HG03097 (cell line): ENCODE measurements around the gene ARHGAP31.
A peak's percentile ranks its signal among the peaks of the same experiment; 100 is the strongest.

Source experiments
- ATAC-seq: cut with Tn5 transposase; IDR thresholded peaks from one replicate; pipeline ENCODE4 v1.9.1; 2021; ENCODE audit not compliant: unreplicated experiment, low FRiP score

ARHGAP31 gene

GRCh38 chr3:119375510-119375909 lies 81.3 kb downstream of the ARHGAP31 start:
- no peak for ATAC-seq

DNA sequence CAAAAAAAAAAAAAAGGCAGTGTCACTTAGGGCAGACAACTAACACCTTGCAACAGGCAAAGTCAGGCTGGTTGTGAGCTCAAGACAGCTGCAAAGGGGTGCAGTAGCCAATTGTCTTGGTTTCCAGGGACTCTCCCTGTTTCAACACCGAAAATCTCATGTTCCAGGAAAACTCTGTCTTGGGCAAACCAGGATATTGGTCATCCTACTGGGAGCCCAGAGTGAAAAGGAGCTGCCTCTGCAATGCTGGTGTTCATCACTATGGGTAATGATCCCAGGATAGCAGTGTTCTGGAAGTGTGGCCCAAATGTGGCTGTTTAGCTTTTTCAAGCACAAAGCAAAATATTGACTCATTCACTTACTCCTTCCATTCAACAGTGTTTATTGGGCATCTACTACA lies 82.6 kb downstream of the ARHGAP31 start:
- no peak for ATAC-seq

- no peak for ATAC-seq
Observed at GRCh38 chr3:119378259-119378803, 84.1 kb downstream of the ARHGAP31 start.

GRCh38 chr3:119380697-119381096 lies 86.5 kb downstream of the ARHGAP31 start:
- ATAC-seq: no peak

- ATAC-seq: no peak
Observed at GRCh38 chr3:119382134-119382533, 88.0 kb downstream of the ARHGAP31 start.

DNA sequence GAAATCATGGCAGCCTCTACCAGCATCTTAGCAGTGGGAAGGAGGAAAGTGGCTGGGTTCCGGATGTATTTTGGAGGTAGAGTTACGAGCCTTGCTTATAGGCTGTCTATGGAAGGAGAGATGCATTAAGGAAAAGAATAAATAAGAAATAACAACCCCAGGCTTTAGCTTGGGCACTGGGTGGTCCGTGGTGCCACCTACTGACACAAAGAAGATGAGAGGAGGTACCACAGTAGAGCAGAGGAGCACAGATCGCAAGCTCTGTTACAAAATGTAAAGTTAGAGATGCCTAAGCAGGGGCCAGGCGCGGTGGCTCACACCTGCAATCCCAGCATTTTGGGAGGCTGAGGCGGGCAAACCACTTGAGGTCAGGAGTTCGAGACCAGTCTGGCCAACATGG lies 94.4 kb downstream of the ARHGAP31 start:
- ATAC-seq: no peak

DNA sequence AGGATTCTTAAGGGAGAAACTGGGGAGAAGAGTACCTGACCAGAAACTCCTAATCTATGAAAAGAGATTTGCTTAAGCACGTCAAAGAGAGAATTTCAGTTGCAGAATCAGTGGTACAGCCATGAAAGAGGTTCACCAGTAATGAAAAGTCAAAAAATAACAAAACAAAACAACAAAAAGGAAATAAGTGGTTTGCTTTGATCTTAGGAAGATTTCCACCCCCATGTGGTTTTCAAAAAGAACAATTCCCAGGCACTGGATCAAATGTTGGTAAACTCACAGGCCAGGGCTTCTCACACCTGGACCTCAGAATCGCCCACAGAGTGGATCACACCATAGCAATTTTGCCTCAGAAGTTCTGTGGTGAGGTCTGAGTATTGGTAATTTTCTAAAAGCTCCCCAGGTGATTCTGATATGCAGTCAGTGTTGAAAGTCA lies 101.8 kb downstream of the ARHGAP31 start:
- peak; percentile 67 for ATAC-seq

DNA sequence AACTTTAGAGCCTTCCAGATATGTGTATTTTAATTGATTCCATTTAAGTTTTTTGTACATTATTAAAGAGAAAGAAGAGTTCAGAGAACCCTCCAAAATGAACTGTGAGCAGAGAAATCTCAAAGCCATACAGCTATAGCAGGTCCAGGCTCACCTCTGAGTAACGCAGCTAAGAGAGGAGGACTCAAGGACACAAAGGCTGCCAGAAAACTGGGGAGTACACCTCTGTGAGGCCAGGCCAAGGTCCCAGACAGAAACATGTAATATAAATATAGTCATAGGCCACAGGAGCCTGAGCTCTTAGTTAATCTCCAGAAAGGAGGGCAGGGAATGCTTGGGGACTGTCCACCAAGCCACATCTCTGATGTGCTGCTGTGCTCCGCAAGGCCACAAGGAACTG lies 102.7 kb downstream of the ARHGAP31 start:
- no peak for ATAC-seq

DNA sequence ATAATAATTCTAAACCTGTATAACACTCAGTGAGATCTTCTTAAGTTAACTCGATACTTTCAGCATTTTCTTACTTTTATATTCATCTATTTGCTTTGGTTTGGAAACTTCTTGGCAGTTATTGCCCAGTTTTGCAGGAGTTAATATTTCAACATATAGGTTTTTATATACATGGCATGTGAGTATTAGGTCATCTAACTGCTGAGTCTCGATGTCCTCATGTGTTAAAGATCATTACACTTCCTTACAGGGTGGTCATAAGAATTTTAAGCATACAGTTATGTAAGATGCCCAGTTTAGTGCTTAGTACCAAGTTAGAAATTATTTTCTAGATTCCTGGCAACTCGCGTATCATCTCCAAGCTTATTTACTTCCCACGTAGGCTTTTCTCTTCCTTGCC lies 106.3 kb downstream of the ARHGAP31 start:
- ATAC-seq: no peak

DNA sequence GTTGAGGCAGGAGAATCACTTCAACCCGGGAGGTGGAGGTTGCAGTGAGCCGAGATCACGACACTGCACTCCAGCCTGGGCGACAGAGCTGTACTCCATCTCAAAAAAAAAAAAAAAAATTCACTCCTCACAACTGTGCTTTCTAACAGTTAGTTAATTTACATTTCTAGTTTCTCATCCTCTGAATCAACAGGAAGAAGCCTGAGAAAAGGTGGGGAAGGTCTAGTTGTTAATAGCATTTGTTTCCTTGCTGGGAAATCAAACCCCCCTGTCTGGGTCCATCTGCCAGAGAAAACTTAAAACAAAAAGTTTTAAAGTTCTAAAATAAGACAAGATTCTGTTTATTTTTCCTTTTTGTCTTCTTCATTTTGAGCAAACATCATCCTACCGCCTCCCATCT lies 106.9 kb downstream of the ARHGAP31 start:
- no peak for ATAC-seq

DNA sequence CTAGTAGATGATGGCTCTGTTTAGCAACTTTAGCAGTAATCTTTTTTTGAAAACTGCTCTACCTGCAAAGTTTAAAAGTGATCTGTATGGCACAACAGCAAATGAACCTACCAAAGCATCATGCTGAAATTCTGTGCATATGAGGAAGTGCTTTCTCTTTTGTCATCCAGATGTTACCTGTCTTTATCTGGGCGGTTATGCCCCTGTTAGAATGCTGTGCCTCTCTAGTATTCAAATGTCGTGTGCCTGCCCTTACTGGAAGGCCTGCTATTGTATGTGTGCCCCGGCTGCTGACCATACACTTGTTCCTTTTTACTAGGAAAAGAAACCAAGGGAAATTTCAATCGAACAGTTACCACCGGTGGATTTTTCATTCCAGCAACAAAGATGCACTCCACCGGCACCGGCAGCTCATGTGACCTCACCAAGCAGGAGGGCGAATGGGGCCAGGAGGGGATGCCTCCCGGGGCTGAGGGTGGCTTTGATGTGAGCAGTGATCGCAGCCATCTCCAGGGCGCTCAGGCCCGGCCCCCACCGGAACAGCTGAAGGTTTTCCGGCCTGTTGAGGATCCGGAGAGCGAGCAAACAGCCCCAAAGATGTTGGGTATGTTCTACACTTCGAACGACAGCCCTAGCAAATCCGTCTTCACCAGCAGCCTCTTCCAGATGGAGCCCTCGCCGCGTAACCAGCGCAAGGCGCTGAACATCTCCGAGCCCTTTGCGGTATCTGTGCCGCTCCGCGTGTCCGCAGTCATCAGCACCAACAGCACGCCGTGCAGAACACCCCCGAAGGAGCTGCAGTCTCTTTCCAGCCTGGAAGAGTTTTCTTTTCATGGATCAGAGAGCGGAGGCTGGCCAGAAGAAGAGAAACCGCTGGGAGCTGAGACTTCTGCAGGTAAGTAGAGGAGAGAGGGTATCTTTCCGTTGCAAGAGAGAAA lies 107.6 kb downstream of the ARHGAP31 start:
- ATAC-seq: no peak

GRCh38 chr3:119402791-119403190 lies 108.6 kb downstream of the ARHGAP31 start:
- no peak for ATAC-seq

DNA sequence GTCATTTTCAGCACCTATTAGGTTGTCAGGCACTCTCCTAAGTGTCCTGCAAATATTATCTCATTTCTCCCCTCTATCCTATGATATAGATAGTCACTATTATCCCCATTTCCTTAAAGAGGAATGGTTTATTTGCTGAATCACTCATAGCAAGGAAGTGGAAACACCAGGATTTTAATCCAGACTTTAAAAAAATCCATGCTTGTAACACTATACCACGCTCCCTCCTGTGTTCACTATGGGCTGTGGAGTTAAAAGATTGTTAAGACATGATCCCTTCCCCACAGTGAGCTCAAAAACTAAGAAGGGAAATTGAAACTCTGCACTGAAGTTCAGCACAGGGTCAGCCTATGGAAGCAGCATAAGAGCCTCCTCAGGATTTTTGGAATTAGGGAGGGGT lies 109.0 kb downstream of the ARHGAP31 start:
- ATAC-seq: no peak

- no peak for ATAC-seq
Observed at GRCh38 chr3:119405315-119405714, 111.1 kb downstream of the ARHGAP31 start.

GRCh38 chr3:119408243-119408950 lies 114.2 kb downstream of the ARHGAP31 start:
- no peak for ATAC-seq

DNA sequence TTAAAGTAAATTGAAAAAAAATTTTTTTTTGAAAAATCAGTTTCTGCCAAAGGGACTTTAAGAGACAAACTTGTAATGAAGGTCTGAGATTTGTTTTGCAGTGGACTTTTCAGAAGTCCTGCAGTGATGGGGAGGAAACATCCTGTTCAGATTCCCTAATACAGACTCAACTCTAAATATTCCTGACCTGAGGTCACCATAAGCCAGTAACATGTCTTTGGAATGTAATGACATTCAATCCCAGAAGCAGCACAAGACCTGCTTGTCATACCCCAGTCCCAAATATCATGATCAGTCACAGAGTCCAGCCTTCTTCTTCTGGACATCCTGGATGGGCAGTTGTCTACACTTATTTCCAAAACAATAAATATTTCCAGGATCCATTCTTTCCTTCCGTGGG lies 115.7 kb downstream of the ARHGAP31 start:
- no peak for ATAC-seq

DNA sequence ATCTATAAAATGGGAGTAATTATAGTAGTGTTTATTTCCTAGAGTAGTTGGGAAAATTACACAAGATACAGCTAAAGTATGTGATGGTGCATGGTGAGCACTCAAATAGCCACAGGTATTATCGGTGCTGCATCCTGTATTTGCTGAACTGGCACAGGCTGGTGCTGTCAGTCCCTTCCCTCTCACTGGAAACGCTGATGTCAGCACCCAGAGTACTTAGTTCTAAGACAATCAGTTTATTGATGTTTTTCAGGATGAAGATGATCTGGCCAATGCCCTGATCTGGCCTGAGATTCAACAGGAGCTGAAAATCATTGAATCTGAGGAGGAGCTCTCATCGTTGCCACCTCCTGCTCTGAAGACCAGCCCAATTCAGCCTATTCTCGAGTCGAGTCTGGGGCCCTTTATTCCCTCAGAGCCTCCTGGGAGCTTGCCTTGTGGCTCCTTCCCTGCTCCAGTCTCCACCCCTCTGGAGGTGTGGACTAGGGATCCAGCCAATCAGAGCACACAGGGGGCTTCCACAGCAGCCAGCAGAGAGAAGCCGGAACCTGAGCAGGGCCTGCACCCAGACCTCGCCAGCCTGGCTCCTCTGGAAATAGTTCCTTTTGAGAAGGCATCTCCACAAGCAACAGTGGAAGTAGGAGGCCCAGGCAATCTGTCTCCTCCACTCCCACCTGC lies 119.6 kb downstream of the ARHGAP31 start:
- ATAC-seq: no peak

DNA sequence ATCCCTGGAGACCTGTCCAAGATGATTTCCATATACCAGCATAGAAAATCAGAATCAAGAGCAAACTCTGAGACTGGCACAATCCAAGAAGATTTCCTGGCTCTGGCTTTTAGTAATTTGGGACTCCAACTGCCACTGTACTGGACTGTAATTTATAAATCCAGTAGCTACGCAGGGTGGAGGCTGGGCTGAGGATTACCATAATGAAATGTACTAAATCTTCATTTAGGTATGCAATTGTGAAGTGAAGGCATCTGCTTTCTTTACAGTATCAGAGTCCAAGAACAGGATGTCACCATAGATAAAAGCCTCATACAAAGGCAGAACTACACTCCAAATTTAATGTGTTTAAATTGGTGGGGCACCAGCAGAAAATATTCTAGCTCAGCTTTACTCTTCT lies 122.7 kb downstream of the ARHGAP31 start:
- ATAC-seq: no peak

- ATAC-seq: no peak
Observed at GRCh38 chr3:119417771-119418512, 123.8 kb downstream of the ARHGAP31 start.

GRCh38 chr3:119418641-119419040 lies 124.5 kb downstream of the ARHGAP31 start:
- ATAC-seq: no peak
